RKO (cell line): Measurements from ENCODE around the gene NPAS3.

ENCODE experiments used
- DNase-seq: peaks from one replicate; pipeline ENCODE4 v3.0.0-alpha.2; 2016; ENCODE audit warnings: low spot score

NPAS3 gene

DNA sequence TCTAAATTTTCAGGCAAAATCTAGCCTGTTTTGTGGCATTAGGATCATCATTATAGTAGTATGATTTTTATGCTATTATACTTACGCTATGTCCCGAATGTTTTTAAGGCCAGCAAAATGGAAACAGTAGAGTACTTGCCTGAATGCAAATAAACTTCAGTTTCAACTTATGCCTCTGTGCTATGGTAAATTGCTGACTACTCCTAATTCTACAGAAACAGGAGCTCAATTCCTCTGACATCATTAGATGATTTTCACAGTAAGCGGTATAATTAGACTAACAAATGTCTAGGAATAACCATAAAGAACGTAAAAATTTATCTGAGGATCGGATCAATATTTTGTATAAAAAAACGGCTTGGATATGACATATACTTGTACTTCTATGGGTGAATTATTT is 742.2 kb downstream of the NPAS3 start:
- DNase-seq = no peak

DNA sequence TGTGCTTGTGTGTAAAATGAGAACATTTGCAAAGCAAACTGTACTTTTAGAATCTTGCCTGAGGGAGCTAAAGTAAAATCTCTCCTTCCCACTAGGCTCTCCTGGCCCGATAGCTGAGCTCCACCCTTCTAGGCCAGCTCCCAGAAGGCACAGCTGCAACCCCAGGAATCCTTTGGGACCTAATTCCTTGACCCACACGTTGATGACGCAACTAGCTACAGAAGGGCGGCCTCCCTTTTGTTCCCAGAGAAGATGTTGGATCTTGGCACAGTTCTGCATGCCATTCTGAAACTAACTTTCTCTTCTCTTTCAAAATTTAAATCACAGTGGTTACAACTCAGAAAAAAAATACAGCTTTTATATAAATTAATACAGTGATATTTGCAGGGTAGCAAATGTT is 744.1 kb downstream of the NPAS3 start:
- DNase-seq = no peak

DNA sequence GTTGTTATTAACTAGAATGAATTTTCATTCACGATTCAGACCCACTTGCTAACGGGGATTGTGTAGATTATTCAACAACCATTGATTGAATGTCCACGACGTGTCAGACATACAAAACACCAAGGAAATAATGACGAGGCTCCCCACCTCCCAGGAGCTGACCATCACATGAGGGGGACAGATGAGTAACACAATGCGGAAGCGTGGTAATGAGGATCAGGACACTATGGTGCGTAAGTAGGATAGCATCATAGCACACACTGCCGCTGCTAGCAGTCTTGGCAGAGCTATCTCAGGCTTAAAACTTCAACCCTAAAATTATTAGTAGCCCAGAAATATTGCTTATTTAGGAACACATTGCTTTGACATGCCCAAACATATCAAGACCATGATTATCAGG is 746.3 kb downstream of the NPAS3 start:
- no peak for DNase-seq

DNA sequence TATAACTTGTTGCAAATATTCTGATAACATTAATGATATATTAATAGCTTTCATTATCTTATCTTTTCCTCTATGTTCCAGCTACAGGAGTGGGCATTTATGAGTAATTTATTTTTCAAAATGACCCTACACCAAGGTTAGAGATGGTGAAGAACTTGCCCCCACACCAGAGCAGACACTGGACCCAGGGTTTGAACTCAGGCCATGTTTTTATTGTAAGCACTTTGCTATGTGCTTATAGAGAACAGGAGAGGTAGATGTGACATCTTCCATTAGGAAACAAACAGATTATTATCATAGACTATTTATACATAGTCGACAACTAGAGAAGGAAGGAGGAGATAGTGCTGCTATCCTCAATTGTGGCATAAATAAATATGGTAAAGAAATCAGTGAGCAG is 747.0 kb downstream of the NPAS3 start:
- no peak for DNase-seq

DNA sequence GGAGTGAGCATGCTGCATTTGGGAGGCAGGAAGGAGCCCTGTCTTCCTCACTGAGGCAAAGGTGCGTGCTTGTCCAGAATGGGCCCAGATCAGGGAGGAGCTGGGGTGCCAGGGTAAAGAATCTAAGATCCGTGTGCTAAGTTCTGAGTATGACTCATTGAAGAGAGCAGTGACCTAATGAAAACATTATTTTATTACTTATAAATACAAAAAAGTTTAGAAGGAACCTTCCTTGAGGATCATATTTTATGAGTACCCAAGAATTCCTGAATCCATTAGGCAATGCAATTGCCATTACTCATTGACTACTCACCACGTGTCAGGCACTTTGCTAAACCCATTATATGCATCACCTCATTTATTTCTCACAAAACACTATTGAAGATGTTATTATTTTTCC is 747.5 kb downstream of the NPAS3 start:
- peak; percentile 46 for DNase-seq

DNA sequence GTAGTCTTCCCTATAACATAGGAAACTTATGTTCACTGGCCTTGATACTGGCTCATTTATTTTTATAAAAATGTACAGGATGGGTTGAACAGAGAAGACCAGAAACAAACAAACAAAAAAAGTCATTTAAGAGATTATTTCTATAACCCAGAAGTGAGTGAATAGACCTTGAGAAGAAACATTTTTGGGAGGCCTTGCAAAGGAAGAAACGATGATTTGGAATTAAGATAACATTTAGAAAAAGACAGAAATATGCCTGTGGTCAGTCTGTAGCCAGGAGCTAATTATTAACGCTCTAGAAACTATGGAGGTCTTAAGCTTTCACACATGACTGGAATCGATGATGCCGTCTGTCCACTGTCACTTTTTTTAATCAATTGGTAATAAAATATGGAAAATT is 748.2 kb downstream of the NPAS3 start:
- DNase-seq = no peak

DNA sequence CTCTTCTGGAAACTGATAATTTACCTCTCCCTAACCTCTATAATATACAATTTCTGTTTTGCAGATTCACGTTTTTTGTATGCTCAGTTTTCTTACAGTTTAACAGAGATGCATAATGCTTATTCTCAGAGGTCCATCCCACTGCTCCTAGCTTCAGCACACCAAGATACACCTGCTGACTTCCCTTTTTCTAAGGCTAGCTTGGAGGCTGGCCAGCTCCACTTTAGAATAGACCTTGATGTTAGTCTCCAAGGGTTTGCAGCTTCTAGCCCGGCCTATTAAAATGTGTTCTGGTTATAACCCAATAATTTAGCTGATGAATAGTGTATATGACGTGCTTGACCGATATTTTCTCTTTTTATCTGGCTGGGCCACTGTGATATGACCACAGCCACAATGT is 751.0 kb downstream of the NPAS3 start:
- no peak for DNase-seq

DNA sequence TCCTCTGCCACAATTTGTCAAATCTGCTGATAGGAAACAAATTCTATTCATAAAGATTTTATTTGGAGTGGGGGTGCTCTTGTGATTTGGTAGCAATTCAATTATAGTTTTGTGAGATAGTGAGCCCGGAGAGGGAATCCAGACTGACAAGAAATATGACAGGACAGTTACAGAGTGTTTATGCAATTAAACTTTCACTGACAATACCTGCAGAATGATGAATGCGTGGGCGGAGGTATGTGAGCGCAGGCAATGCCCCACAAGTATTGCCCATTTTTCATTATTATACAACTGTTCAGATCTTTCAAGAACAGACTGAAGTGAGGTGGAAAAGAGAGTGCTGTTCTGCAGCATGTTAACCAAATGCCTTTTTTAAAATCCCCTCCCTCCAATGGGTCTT is 753.2 kb downstream of the NPAS3 start:
- no peak for DNase-seq

DNA sequence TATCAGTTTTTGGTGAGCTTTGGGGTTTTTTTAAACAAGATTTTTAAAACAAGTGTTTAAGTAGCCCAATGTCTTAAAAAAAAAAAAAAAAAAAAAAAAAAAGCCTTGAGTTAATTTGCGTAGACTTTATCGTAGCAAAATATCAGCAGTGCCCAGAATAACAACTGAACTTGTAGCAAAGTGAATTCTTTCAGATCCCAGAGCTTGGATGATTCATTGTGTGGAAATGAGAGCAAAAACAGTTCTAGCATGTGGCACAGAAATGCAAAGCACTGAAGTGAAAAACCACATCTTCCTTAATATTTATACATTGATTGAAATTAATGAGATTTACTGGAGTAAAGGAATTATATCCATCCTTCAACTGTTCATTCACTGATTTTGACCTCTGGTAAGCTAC is 754.1 kb downstream of the NPAS3 start:
- no peak for DNase-seq

DNA sequence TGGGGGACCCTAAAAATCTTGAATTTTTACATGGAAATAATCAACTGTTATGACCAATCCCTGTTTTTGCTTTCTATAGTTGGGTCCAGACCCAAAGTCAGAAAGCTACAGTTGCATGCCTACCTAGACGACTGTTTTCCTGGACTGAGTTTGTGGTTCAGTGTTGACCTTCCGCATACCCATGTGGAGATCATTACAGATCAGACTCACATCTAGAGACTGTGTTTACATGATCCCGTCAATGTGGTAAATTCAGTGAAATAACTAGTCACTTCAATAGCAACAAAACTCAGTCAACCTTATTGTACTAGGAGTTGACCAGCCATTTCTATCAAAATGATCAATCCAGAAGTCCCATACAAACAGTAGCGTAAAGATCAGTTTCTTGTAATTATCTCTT is 754.6 kb downstream of the NPAS3 start:
- DNase-seq = no peak

DNA sequence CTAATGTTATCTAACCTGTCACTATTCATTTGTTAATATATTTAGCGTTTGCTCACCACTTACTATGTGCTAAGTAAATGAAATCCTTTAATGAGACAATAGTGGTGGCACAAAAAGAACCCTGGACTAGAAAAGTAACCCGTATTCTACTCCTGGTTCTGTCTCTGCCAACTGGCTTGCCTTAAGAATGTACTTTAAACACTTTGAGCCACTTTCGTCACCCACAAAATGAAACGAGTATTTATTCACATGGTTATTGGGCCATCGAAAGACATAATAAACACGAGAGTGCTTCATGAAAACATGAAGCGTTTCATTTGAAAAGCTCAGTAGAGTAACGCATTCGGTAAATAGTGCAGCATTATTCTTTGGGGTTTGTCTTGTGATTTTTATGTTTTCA is 757.5 kb downstream of the NPAS3 start:
- DNase-seq = no peak

DNA sequence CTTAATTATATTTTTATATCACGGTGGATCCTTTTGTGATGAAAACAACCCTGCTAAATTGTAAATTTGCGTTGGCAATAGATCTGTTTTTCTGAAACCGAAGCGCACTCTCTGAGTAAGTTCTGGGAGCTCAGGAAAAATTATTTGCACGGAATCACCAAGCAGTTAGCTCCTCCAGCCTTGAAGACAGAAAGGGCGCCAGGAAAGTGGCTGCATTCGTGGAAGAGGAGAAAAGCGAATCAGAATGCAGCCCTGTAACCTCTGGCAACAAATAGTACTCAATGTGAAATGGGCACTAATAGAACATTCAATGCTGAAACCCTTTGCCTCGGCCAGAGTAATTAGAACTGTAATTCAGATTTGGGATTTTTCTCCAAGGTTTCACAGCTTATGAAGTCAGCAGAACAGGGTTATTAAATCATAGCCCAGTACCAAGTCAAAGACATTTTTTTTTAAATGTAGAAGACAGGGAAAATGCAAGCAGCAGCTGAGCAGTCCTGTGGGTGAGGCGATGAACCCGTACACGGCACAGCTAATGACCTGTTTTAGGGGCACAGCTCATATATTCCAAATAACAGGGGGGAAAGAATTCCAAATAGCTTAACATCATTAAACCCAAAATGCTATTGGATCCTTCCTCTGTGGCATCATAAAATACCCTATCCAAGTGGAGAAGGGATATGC is 760.8 kb downstream of the NPAS3 start:
- no peak for DNase-seq

DNA sequence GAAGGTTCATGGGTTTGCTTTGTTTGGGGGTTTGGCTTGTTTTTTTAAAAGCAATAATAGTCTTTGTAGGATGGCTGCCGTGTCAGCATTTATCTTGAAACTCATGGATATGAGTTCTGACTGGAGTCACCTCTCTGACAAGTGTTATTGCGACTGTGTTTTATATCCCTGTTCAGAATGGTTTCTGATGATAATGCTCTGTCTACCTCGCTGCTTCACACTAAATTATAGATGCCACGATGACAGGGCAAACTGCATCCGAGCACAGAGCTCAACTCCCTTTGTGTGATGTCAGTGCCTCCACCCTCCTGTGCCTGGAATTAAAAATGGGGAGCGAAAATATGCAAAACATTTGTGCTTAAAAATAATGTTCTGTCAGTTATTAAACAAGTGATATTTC is 761.4 kb downstream of the NPAS3 start:
- no peak for DNase-seq

DNA sequence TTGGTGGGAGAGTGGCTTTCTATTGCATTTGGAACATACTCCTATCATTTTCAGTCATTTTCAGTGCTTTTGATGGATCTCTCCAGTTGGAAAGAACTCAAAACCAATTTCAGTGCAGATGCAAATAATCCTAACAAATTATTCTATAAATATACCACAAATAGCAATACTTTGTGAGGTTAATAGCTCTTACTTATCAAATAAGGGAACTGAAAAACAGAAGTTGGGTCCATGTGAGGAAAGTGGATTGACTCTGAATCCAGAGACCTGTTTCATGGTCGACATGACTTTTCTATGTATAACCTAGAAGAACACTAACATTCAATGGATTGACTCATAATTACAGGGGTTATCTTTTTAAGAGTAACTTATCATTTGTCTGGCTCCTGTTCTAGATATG is 763.6 kb downstream of the NPAS3 start:
- no peak for DNase-seq

DNA sequence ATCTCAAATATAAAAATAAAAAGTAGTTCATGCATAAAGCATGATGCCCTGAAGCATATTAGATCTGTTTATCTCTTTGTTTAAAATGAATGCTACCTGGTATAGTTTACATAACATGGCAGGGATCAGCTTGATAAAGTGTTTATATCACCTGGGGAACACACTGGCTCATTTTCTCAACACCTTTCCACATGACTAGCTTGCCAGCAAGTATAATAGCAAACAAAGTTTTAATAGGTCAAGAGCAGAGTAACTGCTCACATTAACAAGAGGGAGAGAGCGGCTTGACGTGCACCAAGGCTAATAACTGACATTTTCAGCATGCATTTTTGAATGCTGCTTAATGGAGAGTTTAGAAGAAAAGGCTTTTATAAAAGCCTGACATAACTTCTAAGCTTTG is 765.8 kb downstream of the NPAS3 start:
- DNase-seq = no peak

DNA sequence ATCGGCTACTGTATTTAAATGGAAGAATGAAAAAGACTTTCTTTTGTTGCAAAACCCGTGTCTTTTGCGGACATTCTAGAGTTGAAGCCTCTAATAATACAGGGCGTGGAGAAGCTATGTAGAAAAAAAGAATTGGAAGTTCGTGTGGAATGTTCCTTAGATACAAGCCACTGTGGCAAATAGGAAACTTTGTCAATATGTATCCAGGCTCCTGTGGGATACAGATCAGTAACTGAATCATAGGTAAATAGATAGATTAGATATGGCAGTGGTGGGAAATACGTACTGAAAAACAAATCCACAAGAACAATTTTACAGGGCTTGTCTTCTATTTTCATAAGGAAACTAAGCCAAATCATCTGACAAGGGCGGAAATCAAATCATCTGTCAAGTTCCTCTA is 766.8 kb downstream of the NPAS3 start:
- DNase-seq = no peak

DNA sequence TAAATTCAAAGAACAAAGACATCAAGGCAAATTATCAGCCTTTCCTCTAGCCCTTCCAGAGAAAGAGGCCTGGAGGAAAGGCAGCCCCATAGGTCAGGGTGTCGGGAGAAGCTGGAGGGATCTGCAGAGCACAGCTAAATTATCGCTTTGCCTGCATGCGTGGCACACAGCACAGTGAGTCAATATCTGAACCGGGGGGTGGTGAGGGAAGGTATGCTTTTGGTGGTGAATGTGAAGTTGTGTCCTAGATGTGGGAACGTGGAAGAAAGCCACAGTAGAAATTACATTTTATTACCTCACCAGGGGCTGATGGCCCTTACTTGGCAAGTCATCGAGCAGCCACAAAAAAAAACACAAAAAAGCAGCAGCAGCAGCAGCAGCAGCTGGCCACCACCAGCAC is 769.0 kb downstream of the NPAS3 start:
- no peak for DNase-seq

DNA sequence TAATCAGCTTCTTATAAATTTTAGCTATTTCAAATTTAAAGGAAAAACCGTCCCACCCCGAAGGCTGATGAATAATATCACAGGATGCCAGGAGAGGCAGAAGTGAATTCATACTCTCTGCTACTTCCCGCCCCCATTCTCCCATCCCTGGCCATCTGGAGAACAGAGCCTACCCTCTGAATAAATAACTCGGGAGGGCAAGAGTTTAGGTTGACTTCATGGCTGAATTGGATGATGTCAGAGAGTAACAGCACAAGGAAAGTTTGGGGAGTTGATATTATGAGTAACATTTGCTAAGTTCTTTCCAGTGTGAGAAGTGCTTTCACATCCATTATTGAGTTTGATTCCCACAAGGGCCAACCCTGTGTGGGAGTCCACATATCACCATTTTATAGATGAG is 770.6 kb downstream of the NPAS3 start:
- no peak for DNase-seq

DNA sequence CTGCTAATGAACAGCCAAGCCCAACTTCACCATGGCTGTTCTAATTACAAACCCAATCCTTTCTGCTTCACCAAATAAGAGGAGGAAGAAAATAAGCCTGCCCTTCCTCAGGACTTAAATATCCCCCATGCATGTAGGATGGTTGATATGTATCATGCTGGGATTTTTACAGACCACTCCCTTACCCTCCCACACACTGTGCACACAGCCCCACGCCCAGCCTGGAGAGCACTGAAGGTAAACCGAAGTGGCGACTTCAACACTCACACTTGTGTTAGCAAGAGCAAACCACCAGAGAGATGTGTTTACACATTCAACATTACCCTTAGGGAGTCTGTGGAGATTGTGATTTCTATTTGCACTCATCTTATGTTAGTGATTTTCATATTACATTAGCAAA is 771.0 kb downstream of the NPAS3 start:
- no peak for DNase-seq

DNA sequence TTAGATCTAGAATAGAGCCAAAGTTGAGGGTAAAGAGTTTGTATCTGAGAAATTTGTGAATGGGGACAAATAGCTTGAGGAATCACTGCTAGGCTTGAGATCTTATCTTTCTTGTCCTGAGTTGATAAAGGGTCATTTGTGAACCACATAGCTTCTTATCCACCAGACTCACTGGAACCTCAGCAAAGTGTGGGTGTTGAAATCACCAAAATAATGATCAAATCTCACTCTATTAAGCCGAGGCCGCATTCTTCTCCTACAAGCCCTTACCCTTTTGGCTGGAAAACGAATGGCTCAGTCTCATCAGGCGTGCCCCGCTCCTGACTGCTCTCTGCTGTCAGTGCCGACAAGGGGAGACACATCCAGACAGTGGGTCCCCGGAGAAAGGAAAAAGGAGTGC is 771.6 kb downstream of the NPAS3 start:
- DNase-seq = no peak

DNA sequence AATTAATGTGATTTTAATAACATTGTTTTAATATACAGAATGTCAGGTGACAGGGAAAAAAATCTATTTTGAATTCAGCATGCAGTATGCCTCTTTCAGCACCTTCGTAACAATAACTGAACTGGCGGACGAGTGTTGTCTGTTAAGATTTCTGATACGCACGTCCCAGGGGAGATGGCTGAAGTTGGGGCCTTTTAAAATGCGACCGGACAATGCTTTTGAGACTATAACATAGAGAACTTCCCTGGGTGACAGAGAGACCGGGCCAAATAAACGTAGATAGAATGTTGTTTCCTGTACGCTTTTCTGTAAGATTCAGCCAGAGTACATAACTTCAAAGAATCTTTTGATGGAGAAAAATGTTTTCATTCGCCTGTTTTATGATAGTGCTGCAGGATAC is 772.5 kb downstream of the NPAS3 start:
- DNase-seq = no peak

DNA sequence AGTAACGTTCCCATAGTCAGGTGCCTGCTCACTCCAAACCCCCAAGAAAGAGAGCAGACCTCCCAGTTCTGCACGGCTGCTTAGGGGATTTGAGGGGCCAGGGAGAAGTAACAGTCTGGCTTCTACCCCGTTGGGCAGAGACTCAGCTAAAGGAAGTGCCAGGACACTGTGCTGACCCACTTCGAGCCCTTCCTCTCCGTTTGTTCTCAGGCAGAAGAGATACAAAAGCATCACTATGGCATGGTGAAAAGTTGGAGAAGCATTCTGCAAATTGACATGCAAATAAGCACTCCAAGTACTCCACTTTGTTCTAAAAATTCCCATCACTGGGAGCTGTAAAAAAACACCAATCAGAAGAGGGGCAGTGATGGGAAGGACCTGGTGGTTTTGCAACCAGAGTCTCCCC is 773.1 kb downstream of the NPAS3 start:
- no peak for DNase-seq

DNA sequence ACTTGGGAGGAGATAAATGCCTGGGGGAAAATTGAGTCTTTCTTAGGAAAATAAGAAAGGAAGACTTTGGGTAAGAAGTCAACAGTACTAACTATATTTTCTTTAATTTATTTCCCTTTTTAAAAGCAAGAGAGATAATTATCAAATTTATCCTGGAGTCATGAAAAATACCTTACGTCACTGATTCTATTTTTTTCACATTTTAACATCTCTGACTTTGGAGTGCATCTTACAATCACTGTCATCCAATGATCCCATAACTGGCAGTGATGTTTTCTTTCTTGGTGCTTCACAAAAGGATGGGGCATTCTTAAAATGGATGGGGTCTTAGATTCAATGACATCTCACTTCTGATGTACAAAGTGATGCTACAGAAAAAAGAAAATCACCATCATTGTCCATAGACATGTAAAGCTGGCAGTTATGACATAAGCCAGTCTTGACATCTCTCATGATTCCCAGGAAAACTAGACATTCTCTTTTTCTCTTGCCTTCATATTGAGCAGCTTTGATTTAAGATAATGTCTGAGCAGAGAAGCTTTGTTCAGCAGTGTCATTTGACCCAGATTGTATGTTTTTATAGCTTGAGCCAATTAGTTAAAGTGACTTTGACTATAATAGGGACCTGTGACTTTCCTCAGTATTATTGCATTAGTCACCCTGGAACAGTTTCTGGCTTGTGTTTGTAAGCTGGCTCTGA is 776.0 kb downstream of the NPAS3 start:
- no peak for DNase-seq

DNA sequence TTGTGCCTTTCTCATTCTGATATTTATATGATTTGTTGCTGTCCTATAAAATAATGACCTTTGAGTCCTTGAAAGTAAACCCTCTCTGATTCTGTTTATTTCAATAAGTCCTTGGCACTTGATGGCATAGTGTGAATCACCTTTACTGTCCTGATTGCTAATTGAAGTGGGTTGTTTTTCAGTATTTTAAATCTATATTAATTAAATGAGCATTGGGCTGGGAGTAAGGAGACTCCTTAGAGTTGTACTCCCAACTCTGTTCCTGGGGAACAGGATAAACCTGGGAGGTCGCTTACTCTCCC is 776.5 kb downstream of the NPAS3 start:
- no peak for DNase-seq
